Ovary (tissue), 9 donors: ENCODE results near the gene P2RY14. TPM values are rescaled to one million over a fixed set of nuclear protein-coding genes. Genes with fewer than 3 reads are reported as not detected.

ENCODE experiments used
- DNase-seq, 5 donors: peaks; one replicate each; pipeline ENCODE4 v3.0.0-alpha.2; 2019 to 2020
- H3K27ac ChIP-seq, 2 donors: fragments of 200-600 bp; one replicate each; pipeline versions ENCODE4 v1.5.1 to v1.8.0; 2019 to 2022
- H3K27me3 ChIP-seq: fragments of 200-600 bp; one replicate; pipeline ENCODE4 v1.8.0; 2022
- H3K36me3 ChIP-seq: fragments of 200-600 bp; sonication (generic); one replicate; pipeline ENCODE4 v1.5.1; 2019
- H3K4me1 ChIP-seq: one replicate; pipeline ENCODE4 v1.8.1; 2013; ENCODE audit warnings: mild to moderate bottlenecking, moderate library complexity; ENCODE audit not compliant: insufficient read depth
- H3K4me3 ChIP-seq: fragments of 200-600 bp; sonication (generic); one replicate; pipeline ENCODE4 v1.5.1; 2017
- H3K9me3 ChIP-seq, 2 donors: fragments of 200-600 bp in 1 of 2; sonication (generic) in 1 of 2; one replicate each; pipeline versions ENCODE4 v1.5.1 to v1.8.1; 2013 to 2019; ENCODE audit warnings: mild to moderate bottlenecking in 1 of 2, moderate library complexity in 1 of 2
- EP300 ChIP-seq: sonication (generic); formaldehyde crosslinking; IDR thresholded peaks from one replicate; pipeline ENCODE4 v1.6.1; 2017; ENCODE audit warnings: antibody characterized with exemption
- POLR2A ChIP-seq: fragments of 450-650 bp; IDR thresholded peaks from one replicate; pipeline ENCODE4 v1.6.1; 2017; ENCODE audit warnings: antibody characterized with exemption, mild to moderate bottlenecking, moderate library complexity
- WGBS, 3 donors: extraction: QIAGEN DNeasy Blood & Tissue Kit in 1 of 3; methylation state at CpG; one replicate each; pipeline versions ENCODE4 v1.1.5 to v1.1.7; 2013 to 2017; 5-methylcytosine and 5-hydroxymethylcytosine counted together
- intact Hi-C, 4 donors: fragments of 100-400 bp; cut with DNase I; formaldehyde crosslinking; loops; one replicate each; pipeline versions ENCODE4 v1.11.0 to v1.15.1; 2022 to 2023
- polyA plus RNA-seq, 2 donors: library from polyadenylated mRNA; stranded (reverse); fragments of 200-250 nt in 1 of 2; fragments of 350-450 nt in 1 of 2; fragmentation: Illumina TruSeq in 1 of 2; extraction: RNeasy Lipid Tissue Mini Kit (QIAGEN cat#74804) in 1 of 2; gene quantifications; one replicate each; pipeline ENCODE4 v1.2.3, GENCODE V29; 2013 to 2014
- total RNA-seq, 7 donors: library from RNA; depleted of rRNA in 2 of 7; stranded (reverse); fragments of >200 nt in 2 of 7; fragmentation: NEBNext Ultra II Directional in 3 of 7; extraction: Animal tissue kit (Norgen Biotek cat#: 25700) in 3 of 7; gene quantifications; one replicate each; pipeline versions ENCODE4 v1.1.0 to v1.2.4, GENCODE V29; 2016 to 2023
- TF ChIP-seq, protein P1 (sequence below), 3 donors: fragments of 450-650 bp in 2 of 3; fragments of 200-600 bp in 1 of 3; IDR thresholded peaks; one replicate each; pipeline versions ENCODE4 v1.5.1 to v1.8.0; 2016 to 2022; ENCODE audit warnings: antibody characterized with exemption in 3 of 3, mild to moderate bottlenecking in 1 of 3
- donor health status: DM: no; HTN: no; CAD: no; lungs with moderate emphysema.
- donor health status: DM: no; HTN: no; CAD: no.
- donor health status: Bipolar disorder and iron deficiency.
- donor health status: DM: yes; HTN: yes; CAD: no.
- donor health status: DM: no; HTN: no; CAD: no.
- donor health status: DM: yes; HTN: yes; CAD: no.

The P2RY14 gene
- total and polyA plus RNA-seq, 9 donors, result 0.28 to 2.8 (median 0.70) TPM; not detected in 1

DNA sequence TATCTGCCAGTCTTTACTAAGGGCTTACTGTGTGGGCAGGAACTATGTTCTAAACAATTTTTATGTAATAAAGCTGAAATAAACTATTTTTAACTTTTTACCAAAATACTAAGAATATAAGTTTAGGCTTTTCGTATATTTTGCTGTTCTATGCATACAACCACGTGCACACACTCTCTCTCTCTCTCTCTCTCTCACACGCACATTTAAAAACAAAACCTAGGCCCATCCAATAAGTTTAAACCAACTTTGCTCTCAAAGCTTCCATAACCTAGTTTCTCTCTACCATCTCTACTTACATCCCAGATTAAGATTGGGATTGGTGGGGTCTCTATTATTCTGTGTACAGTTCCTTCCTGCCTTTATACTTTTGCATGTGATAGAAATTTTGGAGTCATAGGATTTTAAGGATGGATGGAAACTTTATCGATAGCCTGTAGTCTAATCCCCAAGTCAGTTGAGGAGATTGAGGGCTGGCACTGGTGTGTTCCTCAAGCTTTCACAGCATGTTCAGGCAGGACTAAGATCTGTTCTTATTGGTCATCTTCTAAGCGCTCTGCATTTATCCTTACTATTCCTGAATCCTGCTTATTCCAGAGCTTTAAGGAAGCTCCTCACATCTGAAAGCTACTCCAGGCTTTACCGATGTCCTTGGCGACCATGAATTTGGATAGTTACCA is 77.2 kb downstream of the P2RY14 start:
- Histone ChIP-seq H3K27me3 (no peaks in the 10 kb centered on the region), H3K27ac (no peak overlapping the region), H3K36me3 (no peaks in the 10 kb centered on the region), H3K4me3 (no peak overlapping the region), H3K4me1 (no peaks in the 10 kb centered on the region), H3K9me3 (no peaks in the 10 kb centered on the region)
- 92 to 95% (median 95%) methylated on average over 7 of the region's 7 CpGs for WGBS, 3 donors
- intact Hi-C loops, result no loop called here
- TF ChIP-seq, protein P1, sequence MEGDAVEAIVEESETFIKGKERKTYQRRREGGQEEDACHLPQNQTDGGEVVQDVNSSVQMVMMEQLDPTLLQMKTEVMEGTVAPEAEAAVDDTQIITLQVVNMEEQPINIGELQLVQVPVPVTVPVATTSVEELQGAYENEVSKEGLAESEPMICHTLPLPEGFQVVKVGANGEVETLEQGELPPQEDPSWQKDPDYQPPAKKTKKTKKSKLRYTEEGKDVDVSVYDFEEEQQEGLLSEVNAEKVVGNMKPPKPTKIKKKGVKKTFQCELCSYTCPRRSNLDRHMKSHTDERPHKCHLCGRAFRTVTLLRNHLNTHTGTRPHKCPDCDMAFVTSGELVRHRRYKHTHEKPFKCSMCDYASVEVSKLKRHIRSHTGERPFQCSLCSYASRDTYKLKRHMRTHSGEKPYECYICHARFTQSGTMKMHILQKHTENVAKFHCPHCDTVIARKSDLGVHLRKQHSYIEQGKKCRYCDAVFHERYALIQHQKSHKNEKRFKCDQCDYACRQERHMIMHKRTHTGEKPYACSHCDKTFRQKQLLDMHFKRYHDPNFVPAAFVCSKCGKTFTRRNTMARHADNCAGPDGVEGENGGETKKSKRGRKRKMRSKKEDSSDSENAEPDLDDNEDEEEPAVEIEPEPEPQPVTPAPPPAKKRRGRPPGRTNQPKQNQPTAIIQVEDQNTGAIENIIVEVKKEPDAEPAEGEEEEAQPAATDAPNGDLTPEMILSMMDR (IDR thresholded peaks at IDR 0.05), result no peak
- TF ChIP-seq POLR2A (no peak), EP300 (no peak)
- DNase-seq, result no peak

DNA sequence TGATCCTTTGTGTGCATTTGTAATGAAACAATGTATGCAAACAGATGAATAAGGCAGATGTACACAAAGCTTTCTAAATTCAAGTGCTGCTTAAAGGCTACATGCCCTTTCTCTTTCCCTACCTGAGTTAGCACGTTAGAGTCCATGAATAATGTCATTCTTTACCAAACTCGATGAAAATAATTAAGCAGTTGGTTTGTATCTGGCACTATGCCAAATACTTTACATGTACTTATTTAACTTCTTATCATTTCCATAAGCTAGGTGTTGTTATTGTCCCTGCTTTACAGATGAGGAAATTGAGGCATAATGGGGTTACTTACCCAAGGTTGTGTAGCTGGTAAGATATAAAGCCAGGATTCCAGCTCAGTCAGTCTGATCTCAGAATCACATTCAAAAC is 77.8 kb downstream of the P2RY14 start:
- intact Hi-C loops, result no loop called here
- DNase-seq, result no peak
- WGBS, 3 donors, result 48 to 57% (median 54%) methylated on average over 2 of the region's 2 CpGs
- H3K4me1 ChIP-seq, result no peaks in the 10 kb centered on the region
- H3K9me3 ChIP-seq, result no peaks in the 10 kb centered on the region
- H3K4me3 ChIP-seq, result no peak overlapping the region
- no peak for TF ChIP-seq EP300
- TF ChIP-seq, protein P1 (IDR thresholded peaks at IDR 0.05), result no peak
- no peak for TF ChIP-seq POLR2A
- no peak overlapping the region for H3K27ac ChIP-seq
- no peaks in the 10 kb centered on the region for H3K27me3 ChIP-seq
- H3K36me3 ChIP-seq, result no peaks in the 10 kb centered on the region

DNA sequence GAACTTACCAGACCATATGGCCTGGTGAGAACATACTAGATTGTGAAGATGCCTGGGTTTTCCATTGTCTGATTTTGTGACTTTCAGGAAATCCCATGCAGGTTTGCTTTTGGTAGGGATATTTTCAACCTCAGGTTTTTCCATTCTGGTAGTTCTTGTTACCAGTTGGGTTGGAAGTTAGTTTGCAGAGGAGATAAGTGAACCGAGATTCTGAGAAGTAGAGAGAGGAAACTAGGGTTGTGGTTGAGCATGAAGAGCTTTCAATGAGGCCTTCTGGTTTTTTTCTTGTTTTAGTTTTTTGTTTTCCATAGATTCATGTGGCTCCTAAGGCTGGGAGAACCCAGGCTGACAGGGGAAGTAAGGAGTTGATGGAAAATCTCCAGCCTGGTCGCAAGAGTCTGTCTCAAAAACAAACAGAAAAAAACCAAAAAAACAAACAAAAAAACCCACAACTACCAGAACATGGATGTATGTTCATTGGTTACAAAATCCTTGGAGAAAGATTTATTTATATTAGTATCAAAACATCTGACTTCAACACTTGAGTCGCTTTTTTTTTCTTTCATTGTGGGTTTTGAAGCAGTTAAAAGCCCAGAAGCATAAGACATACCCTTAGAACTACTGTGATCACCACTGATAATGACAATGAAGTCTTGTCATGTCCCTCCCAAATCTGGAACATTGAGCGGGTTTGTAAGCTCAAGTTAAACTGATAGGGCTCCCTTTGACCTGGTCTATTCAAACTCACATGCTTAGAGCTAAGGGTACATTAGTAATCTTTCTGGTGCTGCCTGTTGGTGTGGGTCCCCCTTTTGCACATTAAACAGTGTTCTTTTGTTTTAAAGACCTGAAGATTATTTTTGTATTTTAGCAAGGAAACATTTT is 78.5 kb downstream of the P2RY14 start:
- no peaks in the 10 kb centered on the region for H3K36me3 ChIP-seq
- no peaks in the 10 kb centered on the region for H3K9me3 ChIP-seq
- H3K27me3 ChIP-seq, result no peaks in the 10 kb centered on the region
- WGBS, 3 donors, result 83 to 92% (median 86%) methylated on average over 4 of the region's 4 CpGs
- no peak for TF ChIP-seq EP300
- no peak for TF ChIP-seq POLR2A
- TF ChIP-seq, protein P1 (IDR thresholded peaks at IDR 0.05), result no peak
- no peaks in the 10 kb centered on the region for H3K4me1 ChIP-seq
- no peak overlapping the region for H3K27ac ChIP-seq
- intact Hi-C loops, result no loop called here
- no peak overlapping the region for H3K4me3 ChIP-seq
- no peak for DNase-seq

DNA sequence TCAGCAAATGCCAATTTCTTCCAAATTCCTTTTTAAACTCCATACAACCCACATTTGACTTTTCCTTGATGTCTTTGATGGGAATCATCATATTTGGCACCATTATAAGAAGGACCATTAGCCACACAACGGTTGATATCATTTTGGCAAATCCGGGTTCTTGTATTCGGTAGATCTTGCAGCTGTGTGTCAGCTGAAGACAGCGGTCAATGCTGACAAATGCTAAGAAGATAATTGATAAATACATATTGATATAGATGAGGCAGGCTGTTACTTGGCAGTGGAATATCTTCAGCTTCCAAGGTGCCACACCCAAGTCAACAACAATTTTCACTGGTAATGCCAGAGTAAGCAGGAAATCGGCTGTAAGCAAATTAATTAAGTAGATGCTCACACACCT is 79.5 kb downstream of the P2RY14 start:
- Histone ChIP-seq H3K4me1 (no peaks in the 10 kb centered on the region), H3K27ac (no peak overlapping the region), H3K4me3 (no peak overlapping the region), H3K36me3 (no peaks in the 10 kb centered on the region), H3K9me3 (no peaks in the 10 kb centered on the region), H3K27me3 (no peaks in the 10 kb centered on the region)
- TF ChIP-seq EP300, result no peak
- TF ChIP-seq, protein P1 (IDR thresholded peaks at IDR 0.05), result no peak
- no peak for TF ChIP-seq POLR2A
- DNase-seq, result no peak
- WGBS, 3 donors, result 92 to 98% (median 94%) methylated on average over 5 of the region's 5 CpGs
- intact Hi-C loops, result no loop called here
